ENCODE data around the gene FTO.
A peak's percentile ranks its signal among the peaks of the same experiment; 100 is the strongest.

FTO gene

DNA sequence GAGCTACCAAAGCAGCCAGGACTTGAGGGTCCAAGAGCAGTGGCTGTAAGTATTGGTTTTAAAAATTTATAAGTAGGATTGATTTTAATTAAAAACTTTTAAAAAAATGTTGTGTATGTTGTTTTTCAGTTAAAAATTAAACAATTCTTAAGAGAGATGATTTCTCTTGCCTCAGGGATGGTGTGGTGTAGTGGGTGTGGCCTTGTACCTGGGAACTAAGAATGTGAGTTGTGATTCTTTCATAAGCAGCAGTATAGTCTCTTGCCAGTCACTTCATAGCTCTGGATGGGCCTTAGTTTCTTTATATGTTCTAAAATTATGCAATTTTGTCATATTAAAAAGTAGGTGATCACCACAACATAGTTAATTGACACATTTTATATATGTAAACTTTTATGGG is 99.5 kb downstream of the FTO start:
- no peak overlapping the region for H3K4me3 ChIP-seq (replicated peaks; ENCODE audit: low read depth, low read length)
- TF ChIP-seq, protein P1, sequence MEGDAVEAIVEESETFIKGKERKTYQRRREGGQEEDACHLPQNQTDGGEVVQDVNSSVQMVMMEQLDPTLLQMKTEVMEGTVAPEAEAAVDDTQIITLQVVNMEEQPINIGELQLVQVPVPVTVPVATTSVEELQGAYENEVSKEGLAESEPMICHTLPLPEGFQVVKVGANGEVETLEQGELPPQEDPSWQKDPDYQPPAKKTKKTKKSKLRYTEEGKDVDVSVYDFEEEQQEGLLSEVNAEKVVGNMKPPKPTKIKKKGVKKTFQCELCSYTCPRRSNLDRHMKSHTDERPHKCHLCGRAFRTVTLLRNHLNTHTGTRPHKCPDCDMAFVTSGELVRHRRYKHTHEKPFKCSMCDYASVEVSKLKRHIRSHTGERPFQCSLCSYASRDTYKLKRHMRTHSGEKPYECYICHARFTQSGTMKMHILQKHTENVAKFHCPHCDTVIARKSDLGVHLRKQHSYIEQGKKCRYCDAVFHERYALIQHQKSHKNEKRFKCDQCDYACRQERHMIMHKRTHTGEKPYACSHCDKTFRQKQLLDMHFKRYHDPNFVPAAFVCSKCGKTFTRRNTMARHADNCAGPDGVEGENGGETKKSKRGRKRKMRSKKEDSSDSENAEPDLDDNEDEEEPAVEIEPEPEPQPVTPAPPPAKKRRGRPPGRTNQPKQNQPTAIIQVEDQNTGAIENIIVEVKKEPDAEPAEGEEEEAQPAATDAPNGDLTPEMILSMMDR (IDR thresholded peaks at IDR 0.05; ENCODE audit: low read depth, low read length, missing control alignments) = no peak
- DNase-seq (ENCODE audit: extremely low read depth, low read depth) = no peak

GRCh38 chr16:53803998-53804397 is 100.0 kb downstream of the FTO start:
- H3K4me3 ChIP-seq (replicated peaks; ENCODE audit: low read depth, low read length) = no peak overlapping the region
- TF ChIP-seq, protein P1 (IDR thresholded peaks at IDR 0.05; ENCODE audit: low read depth, low read length, missing control alignments) = no peak
- no peak for DNase-seq (ENCODE audit: extremely low read depth, low read depth)

DNA sequence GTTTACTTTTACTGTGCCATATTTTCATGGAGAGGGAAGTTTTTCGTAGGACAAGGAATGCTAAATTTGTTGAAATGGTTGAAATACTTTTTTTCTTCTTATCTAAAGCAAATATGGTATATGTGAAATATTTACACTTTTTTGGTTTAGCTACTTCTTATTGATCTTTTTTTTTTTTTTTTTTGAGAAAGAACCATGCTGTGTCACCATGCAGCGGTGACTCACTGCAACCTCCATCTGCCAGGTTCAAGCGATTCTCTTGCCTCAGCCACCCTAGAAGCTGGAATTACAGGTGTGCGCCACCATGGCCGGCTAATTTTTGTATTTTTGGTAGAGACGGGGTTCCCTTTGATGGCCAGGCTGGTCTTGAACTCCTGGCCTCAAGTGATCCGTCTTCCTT is 100.5 kb downstream of the FTO start:
- TF ChIP-seq, protein P1 (IDR thresholded peaks at IDR 0.05; ENCODE audit: low read depth, low read length, missing control alignments) = no peak
- no peak for DNase-seq (ENCODE audit: extremely low read depth, low read depth)
- no peak overlapping the region for H3K4me3 ChIP-seq (replicated peaks; ENCODE audit: low read depth, low read length)

- no peak for DNase-seq (ENCODE audit: extremely low read depth, low read depth)
- no peak overlapping the region for H3K4me3 ChIP-seq (replicated peaks; ENCODE audit: low read depth, low read length)
- TF ChIP-seq, protein P1 (IDR thresholded peaks at IDR 0.05; ENCODE audit: low read depth, low read length, missing control alignments) = no peak
These were observed 101.2 kb downstream of the FTO start for GRCh38 chr16:53805113-53805512.

DNA sequence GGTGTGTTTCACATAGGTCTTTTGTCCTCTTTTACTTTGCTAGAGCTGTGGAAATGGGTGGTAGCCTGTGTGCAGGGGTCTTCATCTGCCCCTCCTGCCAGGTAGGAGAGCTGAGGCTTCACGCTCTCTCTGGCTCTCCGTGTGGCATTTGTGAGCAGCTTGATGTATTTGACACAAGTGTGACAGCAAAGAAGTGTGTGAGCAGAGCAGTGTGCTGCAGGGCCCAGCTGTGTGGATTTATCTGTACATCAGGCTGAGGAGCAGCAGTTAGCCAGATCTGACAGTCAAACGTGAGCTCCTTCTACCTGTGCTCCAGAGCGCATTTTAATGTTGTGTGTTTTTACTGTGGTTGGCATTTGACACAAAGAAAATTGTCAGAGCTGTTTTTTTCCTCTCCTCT is 101.8 kb downstream of the FTO start:
- no peak for DNase-seq (ENCODE audit: extremely low read depth, low read depth)
- TF ChIP-seq, protein P1 (IDR thresholded peaks at IDR 0.05; ENCODE audit: low read depth, low read length, missing control alignments) = no peak
- no peak overlapping the region for H3K4me3 ChIP-seq (replicated peaks; ENCODE audit: low read depth, low read length)

GRCh38 chr16:53809088-53809932 is 105.4 kb downstream of the FTO start:
- DNase-seq (ENCODE audit: extremely low read depth, low read depth) = peak; percentile 51
- TF ChIP-seq, protein P1 (IDR thresholded peaks at IDR 0.05; ENCODE audit: low read depth, low read length, missing control alignments) = no peak
- no peak overlapping the region for H3K4me3 ChIP-seq (replicated peaks; ENCODE audit: low read depth, low read length)

Measured in HFF-Myc (cell line).